ENCODE measurements around the gene CHST13.
A peak's percentile ranks its signal among the peaks of the same experiment; 100 is the strongest.

The CHST13 gene

GRCh38 chr3:126509597-126510307 lies 14.2 kb upstream of the CHST13 start:
- DNase-seq (ENCODE audit: low read depth in 2 of 2), result no peak

GRCh38 chr3:126510308-126510910 lies 13.5 kb upstream of the CHST13 start:
- DNase-seq (ENCODE audit: low read depth in 2 of 2), result no peak

- DNase-seq (ENCODE audit: low read depth in 2 of 2), result no peak
Measured at GRCh38 chr3:126511291-126511690, 12.7 kb upstream of the CHST13 start.

- DNase-seq (ENCODE audit: low read depth in 2 of 2), result no peak
Measured at GRCh38 chr3:126512026-126512425, 11.9 kb upstream of the CHST13 start.

GRCh38 chr3:126512916-126513650 lies 10.9 kb upstream of the CHST13 start:
- no peak for DNase-seq (ENCODE audit: low read depth in 2 of 2)

GRCh38 chr3:126514161-126514560 lies 9.8 kb upstream of the CHST13 start:
- no peak for DNase-seq (ENCODE audit: low read depth in 2 of 2)

GRCh38 chr3:126515066-126515706 lies 8.8 kb upstream of the CHST13 start:
- no peak for DNase-seq (ENCODE audit: low read depth in 2 of 2)

- DNase-seq (ENCODE audit: low read depth in 2 of 2), result no peak
Measured at GRCh38 chr3:126516152-126516935, 7.6 kb upstream of the CHST13 start.

GRCh38 chr3:126516936-126517290 lies 7.0 kb upstream of the CHST13 start:
- no peak for DNase-seq (ENCODE audit: low read depth in 2 of 2)

- no peak for DNase-seq (ENCODE audit: low read depth in 2 of 2)
Measured at GRCh38 chr3:126517291-126517951, 6.5 kb upstream of the CHST13 start, which contains the start of gene UROC1. TSS of gene UROC1 (minus strand) at chr3:126517773. CDS start at chr3:126517719, 54 bp downstream.

GRCh38 chr3:126517986-126518778 lies 5.8 kb upstream of the CHST13 start:
- DNase-seq (ENCODE audit: low read depth in 2 of 2), result no peak

GRCh38 chr3:126518779-126519177 lies 5.2 kb upstream of the CHST13 start:
- no peak for DNase-seq (ENCODE audit: low read depth in 2 of 2)

- DNase-seq (ENCODE audit: low read depth in 2 of 2), result no peak
Measured at GRCh38 chr3:126519506-126520455, 4.2 kb upstream of the CHST13 start.

- DNase-seq (ENCODE audit: low read depth in 2 of 2), result no peak
Measured at GRCh38 chr3:126521122-126521891, 2.6 kb upstream of the CHST13 start.

GRCh38 chr3:126522363-126522788 lies 1.6 kb upstream of the CHST13 start:
- DNase-seq (ENCODE audit: low read depth in 2 of 2), result peak in 1 of 2 donors; percentile 14

GRCh38 chr3:126524429-126524988 lies 554 bp downstream of the CHST13 start:
- no peak for DNase-seq (ENCODE audit: low read depth in 2 of 2)

- no peak for DNase-seq (ENCODE audit: low read depth in 2 of 2)
Measured at GRCh38 chr3:126525091-126525852, 1.3 kb downstream of the CHST13 start.
